Measurements from ENCODE around the gene PTPRO. TPM values are rescaled to one million over a fixed set of nuclear protein-coding genes. Genes with fewer than 3 reads are reported as not detected.

PTPRO gene
- polyA plus RNA-seq, 1 experiment = 0.23 TPM

DNA sequence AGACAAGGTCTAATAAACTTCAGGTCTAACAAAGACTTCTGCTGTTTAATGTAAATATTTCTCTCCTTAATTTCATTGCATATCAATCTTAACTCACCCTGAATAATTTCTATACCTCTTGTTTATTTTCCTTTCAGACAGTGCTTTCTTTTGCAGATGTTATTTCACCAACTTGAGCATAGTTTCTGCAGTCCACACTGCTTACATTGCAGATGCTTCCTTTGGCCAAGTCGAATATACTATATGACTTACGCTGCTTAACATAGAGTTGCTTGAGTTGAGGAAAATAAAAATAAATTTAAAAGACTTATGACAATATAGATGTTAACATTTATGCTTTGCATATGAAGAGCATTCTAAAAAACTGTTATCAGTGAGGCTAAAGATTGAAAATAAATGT, 217.7 kb downstream of the PTPRO start:
- H3K27me3 ChIP-seq (ENCODE audit: control insufficient read depth, insufficient read depth, low read length) = no peaks in the 10 kb centered on the region
- H3K36me3 ChIP-seq (ENCODE audit: control insufficient read depth, insufficient read depth, low read length) = no peaks in the 10 kb centered on the region
- no peak for DNase-seq (ENCODE audit: low read depth)
- POLR2A ChIA-PET = no interaction called here
- TF ChIP-seq, protein P1, sequence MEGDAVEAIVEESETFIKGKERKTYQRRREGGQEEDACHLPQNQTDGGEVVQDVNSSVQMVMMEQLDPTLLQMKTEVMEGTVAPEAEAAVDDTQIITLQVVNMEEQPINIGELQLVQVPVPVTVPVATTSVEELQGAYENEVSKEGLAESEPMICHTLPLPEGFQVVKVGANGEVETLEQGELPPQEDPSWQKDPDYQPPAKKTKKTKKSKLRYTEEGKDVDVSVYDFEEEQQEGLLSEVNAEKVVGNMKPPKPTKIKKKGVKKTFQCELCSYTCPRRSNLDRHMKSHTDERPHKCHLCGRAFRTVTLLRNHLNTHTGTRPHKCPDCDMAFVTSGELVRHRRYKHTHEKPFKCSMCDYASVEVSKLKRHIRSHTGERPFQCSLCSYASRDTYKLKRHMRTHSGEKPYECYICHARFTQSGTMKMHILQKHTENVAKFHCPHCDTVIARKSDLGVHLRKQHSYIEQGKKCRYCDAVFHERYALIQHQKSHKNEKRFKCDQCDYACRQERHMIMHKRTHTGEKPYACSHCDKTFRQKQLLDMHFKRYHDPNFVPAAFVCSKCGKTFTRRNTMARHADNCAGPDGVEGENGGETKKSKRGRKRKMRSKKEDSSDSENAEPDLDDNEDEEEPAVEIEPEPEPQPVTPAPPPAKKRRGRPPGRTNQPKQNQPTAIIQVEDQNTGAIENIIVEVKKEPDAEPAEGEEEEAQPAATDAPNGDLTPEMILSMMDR (IDR thresholded peaks at IDR 0.05; ENCODE audit: insufficient read depth, low read depth, low read length) = no peak
- no peak overlapping the region for H3K4me3 ChIP-seq (ENCODE audit: low read depth, low read length)
- CTCF ChIA-PET = interaction anchor here (10.9 kb wide), 1 partner anchor 44 kb away, joined by 254 read pairs; no protein-coding TSS in a partner anchor

DNA sequence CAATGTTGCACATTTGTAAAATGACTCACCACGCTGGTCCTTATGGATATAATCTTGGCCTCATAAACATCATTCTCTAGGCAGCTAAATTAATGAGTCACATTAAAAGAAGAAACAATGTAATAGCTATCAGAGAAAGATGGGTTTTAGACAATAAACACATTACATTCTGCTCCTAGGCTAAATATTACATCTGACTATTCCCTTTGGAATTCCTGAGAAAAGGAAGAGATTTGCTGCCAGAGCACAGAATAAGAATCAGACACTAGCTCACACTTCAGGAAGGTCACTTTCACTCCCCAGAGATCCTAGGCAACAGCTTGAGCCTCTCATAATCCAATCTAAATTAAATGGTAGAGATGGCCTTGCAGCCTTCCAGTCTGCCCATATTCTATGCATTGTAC, 218.2 kb downstream of the PTPRO start:
- Histone ChIP-seq H3K27me3 (ENCODE audit: control insufficient read depth, insufficient read depth, low read length) (no peaks in the 10 kb centered on the region), H3K4me3 (ENCODE audit: low read depth, low read length) (no peak overlapping the region), H3K36me3 (ENCODE audit: control insufficient read depth, insufficient read depth, low read length) (no peaks in the 10 kb centered on the region)
- TF ChIP-seq, protein P1 (IDR thresholded peaks at IDR 0.05; ENCODE audit: insufficient read depth, low read depth, low read length) = no peak
- POLR2A ChIA-PET = no interaction called here
- peak; percentile 83 for DNase-seq (ENCODE audit: low read depth)
- CTCF ChIA-PET = interaction anchor here (1.0 to 10.9 kb wide), 2 partner anchors 8 to 43 kb away, joined by 3 to 254 read pairs; no protein-coding TSS in a partner anchor

DNA sequence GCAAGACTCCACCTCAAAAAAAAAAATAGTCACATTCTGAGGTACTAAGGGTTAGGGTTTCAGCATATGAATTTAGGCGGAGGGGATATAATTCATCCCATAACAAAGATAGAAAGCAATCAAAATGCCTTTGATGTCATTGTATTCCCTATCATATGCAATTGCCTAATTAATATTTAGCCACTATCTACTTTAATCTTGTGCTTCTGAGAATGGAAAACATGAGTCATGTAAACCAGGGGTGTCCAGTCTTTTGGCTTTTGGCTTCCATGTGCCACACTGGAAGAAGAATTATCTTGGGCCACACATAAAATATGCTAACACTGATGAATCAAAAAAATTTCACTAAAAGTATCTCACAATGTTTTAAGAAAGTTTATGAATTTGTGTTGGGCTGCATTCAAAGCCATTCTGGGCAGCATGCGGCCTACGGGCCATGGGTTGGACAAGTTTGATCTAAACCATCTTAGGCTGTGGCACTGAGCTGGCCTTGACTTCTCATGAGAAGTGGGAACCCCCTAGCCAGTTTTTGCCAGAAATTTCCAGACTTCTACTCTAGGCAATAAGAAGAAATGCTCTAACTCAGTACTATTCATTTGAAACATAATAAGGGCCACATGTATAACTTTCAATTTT, 219.8 kb downstream of the PTPRO start:
- Histone ChIP-seq H3K27me3 (ENCODE audit: control insufficient read depth, insufficient read depth, low read length) (no peaks in the 10 kb centered on the region), H3K4me3 (ENCODE audit: low read depth, low read length) (no peak overlapping the region), H3K36me3 (ENCODE audit: control insufficient read depth, insufficient read depth, low read length) (no peaks in the 10 kb centered on the region)
- POLR2A ChIA-PET = no interaction called here
- no peak for DNase-seq (ENCODE audit: low read depth)
- CTCF ChIA-PET = interaction anchor here (0.7 to 1.5 kb wide), 2 partner anchors 14 to 15 kb away, joined by 3 to 4 read pairs; no protein-coding TSS in a partner anchor
- TF ChIP-seq, protein P1 (IDR thresholded peaks at IDR 0.05; ENCODE audit: insufficient read depth, low read depth, low read length) = no peak

DNA sequence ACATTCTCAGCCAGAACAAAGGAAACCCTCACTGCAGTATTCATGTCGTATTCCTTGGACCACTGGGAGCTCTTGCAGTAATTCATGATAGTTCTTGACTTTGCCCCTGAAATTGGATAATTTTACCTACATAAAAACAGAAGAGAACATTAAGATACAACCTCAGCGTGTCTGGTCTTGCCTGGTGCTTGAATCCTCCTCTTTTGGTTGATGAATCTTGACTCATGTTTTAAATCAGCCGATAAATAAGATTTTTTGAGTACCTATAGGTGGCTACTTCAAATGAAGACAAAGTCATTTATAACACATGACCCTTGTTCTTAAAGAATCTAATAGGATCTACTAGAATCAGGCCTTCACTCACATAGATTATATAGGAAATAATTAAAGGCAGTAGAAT, 221.0 kb downstream of the PTPRO start:
- CTCF ChIA-PET = interaction anchor here (1.5 kb wide), 1 partner anchor 13 kb away, joined by 4 read pairs; no protein-coding TSS in a partner anchor

DNA sequence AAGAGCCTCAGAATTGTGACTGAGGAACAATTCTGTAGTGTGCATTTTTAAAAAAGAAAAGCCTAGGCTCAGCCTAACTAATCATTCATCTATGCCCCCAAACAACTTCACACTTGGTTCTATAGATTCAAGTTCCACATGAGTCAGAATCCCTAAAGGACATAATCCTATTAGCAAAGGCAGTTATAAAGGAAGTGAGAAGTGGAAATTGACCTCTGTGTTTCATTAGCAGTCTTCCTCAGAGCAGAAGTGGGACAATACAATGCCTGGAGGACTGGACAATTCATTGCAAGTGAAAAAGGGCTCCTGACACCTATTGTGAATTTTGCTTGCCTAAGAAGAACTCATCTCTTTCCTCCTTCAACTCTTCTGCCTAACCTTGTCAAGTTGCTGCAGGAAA, 222.3 kb downstream of the PTPRO start:
- TF ChIP-seq, protein P1 (IDR thresholded peaks at IDR 0.05; ENCODE audit: insufficient read depth, low read depth, low read length) = no peak
- Histone ChIP-seq H3K36me3 (ENCODE audit: control insufficient read depth, insufficient read depth, low read length) (no peaks in the 10 kb centered on the region), H3K4me3 (ENCODE audit: low read depth, low read length) (no peak overlapping the region), H3K27me3 (ENCODE audit: control insufficient read depth, insufficient read depth, low read length) (no peaks in the 10 kb centered on the region)
- ChIA-PET CTCF (no interaction called here), POLR2A (no interaction called here)
- DNase-seq (ENCODE audit: low read depth) = no peak

More for the DNA sequence above, 221.0 kb downstream of the PTPRO start:
- no peak for DNase-seq (ENCODE audit: low read depth)
- Histone ChIP-seq H3K4me3 (ENCODE audit: low read depth, low read length) (no peak overlapping the region), H3K27me3 (ENCODE audit: control insufficient read depth, insufficient read depth, low read length) (no peaks in the 10 kb centered on the region), H3K36me3 (ENCODE audit: control insufficient read depth, insufficient read depth, low read length) (no peaks in the 10 kb centered on the region)
- POLR2A ChIA-PET = no interaction called here
- TF ChIP-seq, protein P1 (IDR thresholded peaks at IDR 0.05; ENCODE audit: insufficient read depth, low read depth, low read length) = no peak
